Astrocyte (in vitro differentiated cells and primary cell): ENCODE results near the gene LANCL1.

Experiments
- CTCF ChIP-seq: IDR thresholded peaks from 2 replicates; pipeline ENCODE4 v1.5.1; 2011; ENCODE audit warnings: low read depth, mild to moderate bottlenecking, inconsistent platforms, low read length, moderate library complexity; ENCODE audit not compliant: insufficient read depth
- EZH2 ChIP-seq: IDR thresholded peaks from 2 replicates; pipeline ENCODE4 v1.6.1; 2012; ENCODE audit warnings: mild to moderate bottlenecking, low read length, inconsistent platforms; ENCODE audit not compliant: insufficient read depth

GRCh38 chr2:210428393-210429179 is 48.0 kb downstream of the LANCL1 start:
- TF ChIP-seq CTCF = no peak
- no peak for TF ChIP-seq EZH2
